Nephron (organoid): ENCODE data around the gene ALG3.

ENCODE experiments used
- H3K27ac Mint-ChIP-seq, 3 experiments: 2 replicates each; pipeline ENCODE4 v1.8.0; 2020; ENCODE audit warnings: mixed read lengths in 3 of 3, mild to moderate bottlenecking in 2 of 3, moderate library complexity in 1 of 3
- H3K27me3 Mint-ChIP-seq: 2 replicates; pipeline ENCODE4 v1.8.0; 2021; ENCODE audit warnings: low read depth, mild to moderate bottlenecking, moderate library complexity, mixed read lengths
- H3K36me3 Mint-ChIP-seq: 2 replicates; pipeline ENCODE4 v1.8.0; 2020; ENCODE audit warnings: low read depth, mixed read lengths
- H3K4me1 Mint-ChIP-seq: 2 replicates; pipeline ENCODE4 v1.8.0; 2020; ENCODE audit warnings: mixed read lengths
- H3K4me3 Mint-ChIP-seq, 3 experiments: 2 replicates each; pipeline ENCODE4 v1.8.0; 2020; ENCODE audit warnings: mild to moderate bottlenecking in 3 of 3, mixed read lengths in 3 of 3, moderate library complexity in 2 of 3
- H3K9me3 Mint-ChIP-seq: 2 replicates; pipeline ENCODE4 v1.8.0; 2020; ENCODE audit warnings: mixed read lengths
- TF ChIP-seq, protein P1 (sequence below), 3 experiments: fragments of 200-600 bp; sonication (generic); IDR thresholded peaks; one replicate each; pipeline ENCODE4 v1.5.0; 2021; ENCODE audit warnings: antibody characterized with exemption in 3 of 3; ENCODE audit not compliant: unreplicated experiment in 3 of 3

Gene ALG3

DNA sequence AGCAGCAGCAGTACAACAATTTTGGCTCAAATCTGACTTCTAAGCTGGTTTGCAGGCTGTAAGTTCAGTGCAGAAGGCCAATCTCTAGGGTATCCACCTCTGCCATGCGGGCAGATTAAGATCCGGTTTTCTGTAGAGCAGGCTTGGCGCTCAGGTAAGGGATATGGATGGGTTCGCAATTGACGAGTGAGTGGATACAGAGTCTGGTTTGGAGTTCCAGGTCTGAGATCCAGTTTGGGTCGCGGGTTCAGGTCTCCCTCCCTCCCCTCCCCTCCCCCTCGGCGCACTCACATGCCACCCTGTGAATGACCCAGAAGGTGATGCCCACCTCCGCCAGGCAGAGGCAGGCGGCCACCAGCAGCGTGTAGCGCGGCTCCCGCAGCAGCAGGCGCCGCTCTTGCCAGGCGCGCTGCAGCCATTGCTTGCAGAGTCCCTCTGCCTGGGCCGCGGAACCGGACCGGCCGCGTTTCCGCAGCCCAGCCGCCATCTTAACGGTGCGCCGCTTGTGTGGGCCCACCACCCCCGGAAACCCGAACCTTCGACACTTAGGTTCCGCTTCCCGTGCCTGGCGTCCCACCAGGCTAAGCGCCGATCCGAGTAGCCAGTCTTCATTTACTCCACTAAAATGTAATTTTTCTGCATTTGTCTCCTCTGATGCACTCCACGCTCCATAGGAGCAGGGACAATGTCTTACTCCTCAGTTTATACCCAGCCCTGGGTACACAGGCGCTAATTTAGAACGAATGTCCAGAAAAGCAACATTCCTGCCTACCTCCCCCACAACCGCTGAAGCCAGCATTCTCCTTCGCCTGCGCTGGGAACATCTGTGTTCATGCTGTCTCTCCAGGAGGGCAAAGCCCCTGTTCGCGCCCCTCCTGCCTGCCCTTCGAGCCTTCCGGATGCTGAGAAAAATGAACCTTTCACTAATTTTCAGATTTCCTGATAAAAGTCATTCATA lies at the start of gene ALG3:
TSS of gene ALG3 (minus strand) at position 509 of the 958 bp plus-strand sequence. CDS start at position 487, 22 bp downstream.
- H3K36me3 Mint-ChIP-seq: peaks cover 11% of the 10 kb centered on the region
- peaks cover 6% of the 10 kb centered on the region for H3K4me1 Mint-ChIP-seq
- no peaks in the 10 kb centered on the region for H3K27me3 Mint-ChIP-seq
- peak within 1 kb of the TSS; percentile 89 to 95 (median 94) for H3K27ac Mint-ChIP-seq
- H3K4me3 Mint-ChIP-seq: peak within 1 kb of the TSS; percentile 93 to 98 (median 97)
- TF ChIP-seq, protein P1, sequence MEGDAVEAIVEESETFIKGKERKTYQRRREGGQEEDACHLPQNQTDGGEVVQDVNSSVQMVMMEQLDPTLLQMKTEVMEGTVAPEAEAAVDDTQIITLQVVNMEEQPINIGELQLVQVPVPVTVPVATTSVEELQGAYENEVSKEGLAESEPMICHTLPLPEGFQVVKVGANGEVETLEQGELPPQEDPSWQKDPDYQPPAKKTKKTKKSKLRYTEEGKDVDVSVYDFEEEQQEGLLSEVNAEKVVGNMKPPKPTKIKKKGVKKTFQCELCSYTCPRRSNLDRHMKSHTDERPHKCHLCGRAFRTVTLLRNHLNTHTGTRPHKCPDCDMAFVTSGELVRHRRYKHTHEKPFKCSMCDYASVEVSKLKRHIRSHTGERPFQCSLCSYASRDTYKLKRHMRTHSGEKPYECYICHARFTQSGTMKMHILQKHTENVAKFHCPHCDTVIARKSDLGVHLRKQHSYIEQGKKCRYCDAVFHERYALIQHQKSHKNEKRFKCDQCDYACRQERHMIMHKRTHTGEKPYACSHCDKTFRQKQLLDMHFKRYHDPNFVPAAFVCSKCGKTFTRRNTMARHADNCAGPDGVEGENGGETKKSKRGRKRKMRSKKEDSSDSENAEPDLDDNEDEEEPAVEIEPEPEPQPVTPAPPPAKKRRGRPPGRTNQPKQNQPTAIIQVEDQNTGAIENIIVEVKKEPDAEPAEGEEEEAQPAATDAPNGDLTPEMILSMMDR (IDR thresholded peaks at IDR 0.05; ENCODE audit: unreplicated experiment in 3 of 3): no peak
- H3K9me3 Mint-ChIP-seq: no peaks in the 10 kb centered on the region

DNA sequence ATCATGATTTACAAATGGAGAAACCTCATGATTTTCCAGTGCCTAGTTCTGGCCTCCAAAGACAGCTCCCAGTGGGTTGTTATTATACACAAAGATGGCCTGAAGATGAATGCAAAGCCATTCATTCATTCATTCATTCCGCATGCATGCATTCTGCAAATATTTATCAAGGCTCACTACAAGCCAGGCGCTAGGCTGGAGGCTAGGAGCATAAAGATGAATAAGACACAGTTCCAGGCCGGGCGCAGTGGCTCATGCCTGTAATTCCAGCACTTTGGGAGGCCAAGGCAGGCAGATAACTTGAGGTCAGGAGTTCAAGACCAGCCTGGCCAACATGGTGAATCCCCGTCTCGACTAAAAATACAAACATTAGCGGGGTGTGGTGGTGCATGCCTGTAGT lies 47.9 kb upstream of the ALG3 start:
- H3K4me1 Mint-ChIP-seq: peaks cover 14% of the 10 kb centered on the region
- H3K27me3 Mint-ChIP-seq: peaks cover 15% of the 10 kb centered on the region
- H3K27ac Mint-ChIP-seq: no peak overlapping the region
- TF ChIP-seq, protein P1 (IDR thresholded peaks at IDR 0.05; ENCODE audit: unreplicated experiment in 3 of 3): no peak
- H3K9me3 Mint-ChIP-seq: no peaks in the 10 kb centered on the region
- H3K36me3 Mint-ChIP-seq: peaks cover 13% of the 10 kb centered on the region
- H3K4me3 Mint-ChIP-seq: peak overlapping the region; percentile 70 to 99 (median 73)

DNA sequence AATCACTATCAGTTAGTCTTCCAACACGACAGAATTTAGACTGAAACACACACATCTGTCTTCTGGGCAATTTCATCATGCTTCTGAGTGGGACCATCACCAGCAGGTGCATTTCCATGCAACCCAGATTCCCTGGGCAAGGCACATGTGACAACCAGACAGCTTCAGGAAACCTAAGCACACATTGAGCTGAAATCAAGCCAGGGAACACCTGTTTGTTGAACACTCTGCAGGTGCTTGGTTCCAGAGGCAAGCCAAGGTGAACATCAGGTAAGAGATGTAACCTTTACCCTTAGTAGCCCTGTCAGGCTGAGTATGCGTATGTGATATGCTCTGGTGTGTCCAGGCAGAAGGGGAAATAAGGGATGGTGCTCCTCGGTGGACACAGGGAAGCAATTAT lies 47.0 kb upstream of the ALG3 start:
- H3K27ac Mint-ChIP-seq: no peak overlapping the region
- H3K4me1 Mint-ChIP-seq: peaks cover 13% of the 10 kb centered on the region
- TF ChIP-seq, protein P1 (IDR thresholded peaks at IDR 0.05; ENCODE audit: unreplicated experiment in 3 of 3): no peak
- no peaks in the 10 kb centered on the region for H3K9me3 Mint-ChIP-seq
- H3K4me3 Mint-ChIP-seq: peak overlapping the region; percentile 34 to 82 (median 50)
- peaks cover 15% of the 10 kb centered on the region for H3K27me3 Mint-ChIP-seq
- peaks cover 8% of the 10 kb centered on the region for H3K36me3 Mint-ChIP-seq

DNA sequence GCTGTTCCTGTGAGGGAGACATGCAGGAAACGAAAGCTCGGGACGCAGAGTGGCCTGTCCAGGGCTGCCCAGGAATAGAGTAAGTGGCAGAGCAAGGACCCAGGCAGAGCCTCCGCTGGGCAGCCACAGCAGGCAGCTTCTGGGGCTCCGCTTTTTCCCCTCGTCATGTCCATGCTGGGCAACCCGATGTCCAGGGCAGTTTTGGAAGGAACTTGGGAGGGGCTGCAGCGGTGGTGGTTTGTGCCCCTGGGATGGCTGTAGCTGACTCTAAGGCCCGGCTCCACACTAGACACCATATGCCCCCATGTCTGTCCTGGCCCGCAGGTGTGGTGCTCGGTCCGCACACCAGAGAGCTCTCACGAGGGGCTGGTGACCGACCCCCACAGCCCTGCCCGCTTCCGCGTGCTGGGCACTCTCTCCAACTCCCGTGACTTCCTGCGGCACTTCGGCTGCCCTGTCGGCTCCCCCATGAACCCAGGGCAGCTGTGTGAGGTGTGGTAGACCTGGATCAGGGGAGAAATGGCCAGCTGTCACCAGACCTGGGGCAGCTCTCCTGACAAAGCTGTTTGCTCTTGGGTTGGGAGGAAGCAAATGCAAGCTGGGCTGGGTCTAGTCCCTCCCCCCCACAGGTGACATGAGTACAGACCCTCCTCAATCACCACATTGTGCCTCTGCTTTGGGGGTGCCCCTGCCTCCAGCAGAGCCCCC lies 43.1 kb upstream of the ALG3 start:
- TF ChIP-seq, protein P1 (IDR thresholded peaks at IDR 0.05; ENCODE audit: unreplicated experiment in 3 of 3): no peak
- H3K27me3 Mint-ChIP-seq: peaks cover 32% of the 10 kb centered on the region
- H3K27ac Mint-ChIP-seq: no peak overlapping the region
- no peaks in the 10 kb centered on the region for H3K9me3 Mint-ChIP-seq
- no peaks in the 10 kb centered on the region for H3K36me3 Mint-ChIP-seq
- no peaks in the 10 kb centered on the region for H3K4me1 Mint-ChIP-seq
- no peak overlapping the region for H3K4me3 Mint-ChIP-seq

DNA sequence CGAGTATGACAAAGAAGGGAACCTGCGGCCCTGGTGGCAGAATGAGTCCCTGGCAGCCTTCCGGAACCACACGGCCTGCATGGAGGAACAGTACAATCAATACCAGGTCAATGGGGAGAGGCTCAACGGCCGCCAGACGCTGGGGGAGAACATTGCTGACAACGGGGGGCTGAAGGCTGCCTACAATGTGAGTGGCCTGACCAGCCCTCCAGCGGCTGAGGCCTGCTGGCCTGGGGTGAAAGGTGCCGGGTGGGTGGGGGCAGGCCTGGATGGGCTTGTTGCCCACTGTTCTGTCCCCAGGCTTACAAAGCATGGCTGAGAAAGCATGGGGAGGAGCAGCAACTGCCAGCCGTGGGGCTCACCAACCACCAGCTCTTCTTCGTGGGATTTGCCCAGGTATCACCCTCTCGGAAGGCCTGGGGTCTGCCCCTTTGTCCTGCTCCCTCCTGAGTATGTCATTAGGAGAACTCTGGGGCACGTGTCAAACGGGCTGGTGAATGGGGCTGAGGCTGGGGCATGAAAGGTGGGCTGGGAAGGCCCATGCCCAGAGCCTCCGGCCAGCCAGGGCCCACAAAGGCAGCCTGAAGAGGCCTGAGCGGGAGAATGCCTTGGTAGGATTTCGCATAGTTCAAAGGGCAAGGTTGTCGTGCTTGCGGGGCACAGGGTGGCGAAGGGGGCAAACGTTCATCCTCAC lies 42.4 kb upstream of the ALG3 start:
- Mint-ChIP-seq H3K27me3 (peaks cover 39% of the 10 kb centered on the region), H3K4me1 (no peaks in the 10 kb centered on the region), H3K36me3 (no peaks in the 10 kb centered on the region), H3K4me3 (no peak overlapping the region), H3K27ac (no peak overlapping the region), H3K9me3 (no peaks in the 10 kb centered on the region)
- TF ChIP-seq, protein P1 (IDR thresholded peaks at IDR 0.05; ENCODE audit: unreplicated experiment in 3 of 3): no peak
